ENCODE data around the gene BAG3.
A peak's percentile ranks its signal among the peaks of the same experiment; 100 is the strongest.
"Not testable (repeated sequence)": the region's sequence is repeated elsewhere in the genome, so short reads cannot be mapped to it uniquely, and the experiment has no call there.

Gene BAG3

GRCh38 chr10:119640875-119641526, 10.2 kb upstream of the BAG3 start:
- DNase-seq = no peak

GRCh38 chr10:119642556-119643111, 8.5 kb upstream of the BAG3 start:
- DNase-seq = no peak

- no peak for DNase-seq
These were observed 7.6 kb upstream of the BAG3 start for GRCh38 chr10:119643306-119644204.

GRCh38 chr10:119644205-119644814, 6.9 kb upstream of the BAG3 start:
- no peak for DNase-seq

GRCh38 chr10:119644994-119645393, 6.2 kb upstream of the BAG3 start:
- DNase-seq = no peak

- no peak for DNase-seq
These were observed 1.1 kb upstream of the BAG3 start for GRCh38 chr10:119650062-119650461.

- DNase-seq = no peak
These were observed 557 bp downstream of the BAG3 start for GRCh38 chr10:119651514-119652360.

GRCh38 chr10:119652361-119652730, 1.2 kb downstream of the BAG3 start:
- no peak for DNase-seq

- DNase-seq = no peak
These were observed 2.0 kb downstream of the BAG3 start for GRCh38 chr10:119653209-119653608.

- DNase-seq = no peak
These were observed 2.7 kb downstream of the BAG3 start for GRCh38 chr10:119653916-119654315.

GRCh38 chr10:119654540-119654939, 3.4 kb downstream of the BAG3 start:
- no peak for DNase-seq

- DNase-seq = peak; percentile 26
These were observed 4.4 kb downstream of the BAG3 start for GRCh38 chr10:119655566-119656001.

- no peak for DNase-seq
These were observed 5.6 kb downstream of the BAG3 start for GRCh38 chr10:119656760-119657159.

GRCh38 chr10:119657725-119658124, 6.5 kb downstream of the BAG3 start:
- no peak for DNase-seq

GRCh38 chr10:119658274-119658673, 7.1 kb downstream of the BAG3 start:
- DNase-seq = no peak

GRCh38 chr10:119659951-119660350, 8.8 kb downstream of the BAG3 start:
- DNase-seq = no peak

- not testable (repeated sequence) for DNase-seq
These were observed 11.0 kb downstream of the BAG3 start for GRCh38 chr10:119662076-119662605.

GRCh38 chr10:119663866-119664698, 12.9 kb downstream of the BAG3 start:
- no peak for DNase-seq

GRCh38 chr10:119665901-119666708, 14.9 kb downstream of the BAG3 start:
- DNase-seq = no peak

- no peak for DNase-seq
These were observed 15.5 kb downstream of the BAG3 start for GRCh38 chr10:119666709-119667004.

All from activated CD8-positive, alpha-beta memory T cell treated with anti-CD3 and anti-CD28 coated beads, Interleukin-2, amount 50 U/mL, for 4 hours (primary cell).